Osteoblast (primary cell): ENCODE results near the gene GCH1. TPM values are rescaled to one million over a fixed set of nuclear protein-coding genes. Genes with fewer than 3 reads are reported as not detected.
"Not testable (repeated sequence)": the region's sequence is repeated elsewhere in the genome, so short reads cannot be mapped to it uniquely, and the experiment has no call there.

ENCODE experiments used
- DNase-seq: peaks from one replicate; pipeline ENCODE4 v3.0.0; 2011; ENCODE audit warnings: low spot score, mixed read lengths; ENCODE audit not compliant: insufficient read length; ENCODE audit errors: missing footprints
- H2AFZ ChIP-seq: 2 replicates; pipeline ENCODE4 v1.6.0; 2011; ENCODE audit warnings: mild to moderate bottlenecking, low read length
- H3K27ac ChIP-seq: 2 replicates; pipeline ENCODE4 v1.5.1; 2011; ENCODE audit warnings: mild to moderate bottlenecking, low read depth, low read length, moderate library complexity
- H3K27me3 ChIP-seq: 2 replicates; pipeline ENCODE4 v1.6.0; 2012; ENCODE audit warnings: mild to moderate bottlenecking, control low read depth, inconsistent platforms, low read length, moderate library complexity; ENCODE audit not compliant: insufficient read depth
- H3K36me3 ChIP-seq: 2 replicates; pipeline ENCODE4 v1.5.1; 2011; ENCODE audit warnings: mild to moderate bottlenecking, low read length, control low read depth, moderate library complexity; ENCODE audit not compliant: insufficient read depth
- H3K4me1 ChIP-seq: 2 replicates; pipeline ENCODE4 v1.5.1; 2011; ENCODE audit warnings: mild to moderate bottlenecking, low read length, control low read depth, moderate library complexity; ENCODE audit not compliant: insufficient read depth
- H3K4me2 ChIP-seq: 2 replicates; pipeline ENCODE4 v1.6.0; 2011; ENCODE audit warnings: mild to moderate bottlenecking, low read length; ENCODE audit not compliant: insufficient read depth
- H3K4me3 ChIP-seq: fragments of 200-600 bp; sonication (generic); 3 replicates; pipeline ENCODE4 v1.5.1; 2012; ENCODE audit warnings: mild to moderate bottlenecking, low read length, inconsistent platforms; ENCODE audit not compliant: insufficient read depth
- H3K79me2 ChIP-seq: 2 replicates; pipeline ENCODE4 v1.6.0; 2012; ENCODE audit warnings: mild to moderate bottlenecking, low read length, control low read depth, inconsistent platforms; ENCODE audit not compliant: insufficient read depth
- H3K9me3 ChIP-seq: 2 replicates; pipeline ENCODE4 v1.5.1; 2011; ENCODE audit warnings: low read depth, low read length, control low read depth
- H4K20me1 ChIP-seq: 2 replicates; pipeline ENCODE4 v1.6.0; 2012; ENCODE audit warnings: mild to moderate bottlenecking, low read length, control low read depth; ENCODE audit not compliant: insufficient read depth
- CTCF ChIP-seq: IDR thresholded peaks from 2 replicates; pipeline ENCODE4 v1.5.1; 2011; ENCODE audit warnings: mild to moderate bottlenecking, low read depth, low read length, moderate library complexity; ENCODE audit errors: extremely low read depth
- total RNA-seq: library from RNA; depleted of rRNA; stranded (reverse); fragments of >200 nt; gene quantifications from 2 replicates; pipeline ENCODE4 v1.2.3, GENCODE V29; 2012

GCH1 gene
- total RNA-seq, 1 donor = 3.3 TPM

GRCh38 chr14:54899573-54899972 lies 3.1 kb downstream of the GCH1 start:
- H3K4me1 ChIP-seq = peaks cover 30% of the 10 kb centered on the region
- H3K27me3 ChIP-seq = no peaks in the 10 kb centered on the region
- no peak for DNase-seq
- no peak overlapping the region for H3K4me3 ChIP-seq
- H3K36me3 ChIP-seq = no peaks in the 10 kb centered on the region
- H3K79me2 ChIP-seq = no peaks in the 10 kb centered on the region
- no peak overlapping the region for H2AFZ ChIP-seq
- TF ChIP-seq CTCF = no peak
- no peak overlapping the region for H3K27ac ChIP-seq
- H3K9me3 ChIP-seq = no peaks in the 10 kb centered on the region
- no peak overlapping the region for H3K4me2 ChIP-seq
- H4K20me1 ChIP-seq = no peaks in the 10 kb centered on the region

GRCh38 chr14:54897809-54898555 lies 4.6 kb downstream of the GCH1 start:
- not testable (repeated sequence) for H3K4me3 ChIP-seq, H3K27me3 ChIP-seq, H2AFZ ChIP-seq, H3K79me2 ChIP-seq, H3K9me3 ChIP-seq, DNase-seq, H3K4me2 ChIP-seq, H4K20me1 ChIP-seq, H3K27ac ChIP-seq, H3K36me3 ChIP-seq
- peaks cover 30% of the 10 kb centered on the region for H3K4me1 ChIP-seq

GRCh38 chr14:54895683-54896082 lies 6.9 kb downstream of the GCH1 start:
- Histone ChIP-seq H3K4me3 (no peak overlapping the region), H2AFZ (no peak overlapping the region)

GRCh38 chr14:54894995-54895394 lies 7.6 kb downstream of the GCH1 start:
- Histone ChIP-seq H4K20me1 (no peaks in the 10 kb centered on the region), H3K79me2 (no peaks in the 10 kb centered on the region), H3K4me2 (no peak overlapping the region), H3K27ac (no peak overlapping the region), H2AFZ (no peak overlapping the region), H3K4me3 (no peak overlapping the region), H3K27me3 (no peaks in the 10 kb centered on the region), H3K9me3 (no peaks in the 10 kb centered on the region), H3K4me1 (peaks cover 11% of the 10 kb centered on the region), H3K36me3 (no peaks in the 10 kb centered on the region)
- no peak for TF ChIP-seq CTCF
- no peak for DNase-seq

More at GRCh38 chr14:54895683-54896082, 6.9 kb downstream of the GCH1 start:
- Histone ChIP-seq H3K36me3 (no peaks in the 10 kb centered on the region), H3K9me3 (no peaks in the 10 kb centered on the region), H3K79me2 (no peaks in the 10 kb centered on the region), H3K4me2 (no peak overlapping the region), H3K27ac (no peak overlapping the region), H4K20me1 (no peaks in the 10 kb centered on the region), H3K27me3 (no peaks in the 10 kb centered on the region), H3K4me1 (peaks cover 15% of the 10 kb centered on the region)
- no peak for DNase-seq
- TF ChIP-seq CTCF = no peak
